ENCODE data around the gene GOPC. TPM values are rescaled to one million over a fixed set of nuclear protein-coding genes. Genes with fewer than 3 reads are reported as not detected.

Gene GOPC
- total RNA-seq, 1 donor from 2014 or later, result 19.5 TPM

DNA sequence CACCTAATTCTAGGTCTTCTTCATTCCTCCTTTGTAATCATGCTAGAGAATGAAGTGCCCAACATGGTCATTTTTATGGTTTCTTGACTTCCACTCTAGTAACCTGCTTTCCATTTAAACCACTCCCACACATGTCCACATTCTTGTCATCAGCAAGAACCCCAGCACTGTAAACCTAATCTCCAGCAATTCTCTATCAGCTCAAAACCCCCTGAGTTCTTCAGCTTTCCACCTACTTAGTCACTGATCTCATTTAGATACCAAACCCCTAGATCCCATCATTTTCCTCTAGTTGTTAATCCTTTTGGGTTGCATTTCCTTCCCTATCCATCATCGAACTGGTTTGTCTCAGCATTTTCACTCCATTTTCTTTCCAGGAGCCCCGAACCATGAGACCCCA, 49.7 kb downstream of the GOPC start:
- ATAC-seq (ENCODE audit: low read depth) (no peak), DNase-seq (no peak)
- no peak overlapping the region for H3K27ac Mint-ChIP-seq
- no peak overlapping the region for H3K4me3 Mint-ChIP-seq
- no peaks in the 10 kb centered on the region for H3K9me3 Mint-ChIP-seq
- H3K4me1 Mint-ChIP-seq, result peaks cover 15% of the 10 kb centered on the region
- ChIA-PET CTCF (interaction anchor here (1.4 kb wide), 1 partner anchor 8 kb away, joined by 3 read pairs; no protein-coding TSS in a partner anchor), POLR2A (no interaction called here)
- TF ChIP-seq CTCF (IDR thresholded peaks at IDR 0.05), result no peak
- no peaks in the 10 kb centered on the region for H3K36me3 Mint-ChIP-seq (ENCODE audit: low read depth)
- intact Hi-C loops (cut with micrococcal nuclease), result no loop called here
- peaks cover 8% of the 10 kb centered on the region for H3K27me3 Mint-ChIP-seq

- Mint-ChIP-seq H3K4me1 (peaks cover 16% of the 10 kb centered on the region), H3K9me3 (no peaks in the 10 kb centered on the region), H3K36me3 (ENCODE audit: low read depth) (no peaks in the 10 kb centered on the region), H3K27me3 (peaks cover 20% of the 10 kb centered on the region), H3K27ac (no peak overlapping the region), H3K4me3 (no peak overlapping the region)
- POLR2A ChIA-PET, result no interaction called here
- TF ChIP-seq CTCF (IDR thresholded peaks at IDR 0.05), result no peak
- CTCF ChIA-PET, result interaction anchor here (1.2 kb wide), 1 partner anchor 101 kb away, joined by 6 read pairs; no protein-coding TSS in a partner anchor
- DNase-seq, result no peak
- intact Hi-C loops (cut with micrococcal nuclease), result no loop called here
- no peak for ATAC-seq (ENCODE audit: low read depth)
Measured at GRCh38 chr6:117550618-117551242, 51.6 kb downstream of the GOPC start.

- POLR2A ChIA-PET, result no interaction called here
Measured at GRCh38 chr6:117550078-117550600, 52.2 kb downstream of the GOPC start.

GRCh38 chr6:117549611-117550010, 52.7 kb downstream of the GOPC start:
- no peak for TF ChIP-seq CTCF (IDR thresholded peaks at IDR 0.05)
- intact Hi-C loops (cut with micrococcal nuclease), result no loop called here
- H3K27me3 Mint-ChIP-seq, result peaks cover 18% of the 10 kb centered on the region
- CTCF ChIA-PET, result interaction anchor here (1.0 to 1.7 kb wide), 2 partner anchors 16 to 99 kb away, joined by 3 to 9 read pairs; no protein-coding TSS in a partner anchor
- POLR2A ChIA-PET, result no interaction called here
- DNase-seq (no peak), ATAC-seq (ENCODE audit: low read depth) (no peak)
- H3K4me1 Mint-ChIP-seq, result peaks cover 16% of the 10 kb centered on the region
- no peak overlapping the region for H3K4me3 Mint-ChIP-seq
- H3K9me3 Mint-ChIP-seq, result no peaks in the 10 kb centered on the region
- H3K36me3 Mint-ChIP-seq (ENCODE audit: low read depth), result no peaks in the 10 kb centered on the region
- no peak overlapping the region for H3K27ac Mint-ChIP-seq

More at GRCh38 chr6:117550078-117550600, 52.2 kb downstream of the GOPC start:
- Mint-ChIP-seq H3K4me3 (no peak overlapping the region), H3K27me3 (peaks cover 19% of the 10 kb centered on the region), H3K36me3 (ENCODE audit: low read depth) (no peaks in the 10 kb centered on the region), H3K4me1 (peaks cover 16% of the 10 kb centered on the region), H3K9me3 (no peaks in the 10 kb centered on the region), H3K27ac (no peak overlapping the region)
- intact Hi-C loops (cut with micrococcal nuclease), result no loop called here
- no peak for DNase-seq
- no peak for TF ChIP-seq CTCF (IDR thresholded peaks at IDR 0.05)
- no peak for ATAC-seq (ENCODE audit: low read depth)
- CTCF ChIA-PET, result interaction anchor here (1.7 kb wide), 1 partner anchor 99 kb away, joined by 9 read pairs; no protein-coding TSS in a partner anchor

- H3K36me3 Mint-ChIP-seq (ENCODE audit: low read depth), result no peaks in the 10 kb centered on the region
- no peak overlapping the region for H3K4me3 Mint-ChIP-seq
- intact Hi-C loops (cut with micrococcal nuclease), result no loop called here
- no peak overlapping the region for H3K27ac Mint-ChIP-seq
- DNase-seq (no peak), ATAC-seq (ENCODE audit: low read depth) (no peak)
- TF ChIP-seq CTCF (IDR thresholded peaks at IDR 0.05), result no peak
- POLR2A ChIA-PET, result no interaction called here
- H3K9me3 Mint-ChIP-seq, result no peaks in the 10 kb centered on the region
- H3K27me3 Mint-ChIP-seq, result peaks cover 18% of the 10 kb centered on the region
- CTCF ChIA-PET, result interaction anchor here (1.0 to 1.7 kb wide), 2 partner anchors 17 to 98 kb away, joined by 3 to 9 read pairs; no protein-coding TSS in a partner anchor
- H3K4me1 Mint-ChIP-seq, result peaks cover 16% of the 10 kb centered on the region
Measured at GRCh38 chr6:117548797-117549301, 53.5 kb downstream of the GOPC start.
